H1 (cell line): Measurements from ENCODE around the gene CUBN. TPM values are rescaled to one million over a fixed set of nuclear protein-coding genes. Genes with fewer than 3 reads are reported as not detected.

Experiments used
- CTCF ChIA-PET: fragments of 300-600 bp; sonication (Branson Sonifier 250); formaldehyde crosslinking; loops from one replicate; lab custom pipeline; 2021; ENCODE audit not compliant: partially characterized antibody; lab: Charles Lee
- POLR2A ChIA-PET: fragments of 300-600 bp; sonication (Branson Sonifier 250); formaldehyde crosslinking; loops from one replicate; lab custom pipeline; 2021; ENCODE audit warnings: inconsistent platforms; ENCODE audit not compliant: partially characterized antibody; lab: Charles Lee
- DNase-seq, 2 experiments: peaks; one replicate each; pipeline versions ENCODE4 v3.0.0 to v3.0.0-alpha.2; 2010 to 2022; ENCODE audit warnings: low spot score in 2 of 2, low read depth in 1 of 2, mixed read lengths in 1 of 2
- FAIRE-seq: peaks from 2 replicates; lab custom pipeline; 2011; peaks lifted over from hg19 to GRCh38; lab: Jason Lieb, UNC
- H2AFZ ChIP-seq: 2 replicates; pipeline ENCODE4 v1.8.1; 2012; ENCODE audit warnings: low read length, inconsistent platforms
- H2AK5ac ChIP-seq: 2 replicates; pipeline ENCODE4 v1.6.1; 2013; ENCODE audit warnings: low read depth, low read length
- H2BK120ac ChIP-seq: replicated peaks from 2 replicates; pipeline ENCODE3; 2013; ENCODE audit warnings: low read depth, low read length, inconsistent platforms
- H2BK12ac ChIP-seq: 2 replicates; pipeline ENCODE4 v1.6.1; 2013; ENCODE audit warnings: low read depth, low read length
- H2BK15ac ChIP-seq: 2 replicates; pipeline ENCODE4 v1.6.1; 2013; ENCODE audit warnings: low read length
- H2BK20ac ChIP-seq: 2 replicates; pipeline ENCODE4 v1.6.1; 2013; ENCODE audit warnings: low read length
- H2BK5ac ChIP-seq: 2 replicates; pipeline ENCODE4 v1.6.1; 2013; ENCODE audit warnings: low read depth, low read length
- H3K14ac ChIP-seq: 2 replicates; pipeline ENCODE4 v1.6.1; 2013; ENCODE audit warnings: inconsistent platforms; ENCODE audit not compliant: insufficient read length
- H3K18ac ChIP-seq: 2 replicates; pipeline ENCODE4 v1.6.1; 2013; ENCODE audit warnings: low read length; ENCODE audit errors: extremely low read depth
- H3K23ac ChIP-seq: 2 replicates; pipeline ENCODE4 v1.6.1; 2013; ENCODE audit warnings: inconsistent platforms; ENCODE audit not compliant: insufficient read length
- H3K23me2 ChIP-seq: 2 replicates; pipeline ENCODE4 v1.6.1; 2013; ENCODE audit warnings: low read depth, low read length
- H3K27ac ChIP-seq: 2 replicates; pipeline ENCODE4 v1.6.1; 2011; ENCODE audit warnings: low read depth, low read length, inconsistent platforms
- H3K27me3 ChIP-seq, 4 experiments: replicated peaks in 1 of 4; 1 replicate in 1 of 4; 2 replicates in 3 of 4; pipeline versions ENCODE4 v1.6.1 to v1.8.1; 2011 to 2013; ENCODE audit warnings: low read length in 3 of 4, mild to moderate bottlenecking in 3 of 4, inconsistent platforms in 2 of 4, mixed read lengths in 2 of 4, moderate library complexity in 1 of 4; ENCODE audit not compliant: control insufficient read depth in 3 of 4, insufficient read depth in 3 of 4; ENCODE audit errors: extremely low read depth in 1 of 4
- H3K36me3 ChIP-seq, 4 experiments: 2 replicates each; pipeline versions ENCODE4 v1.6.1 to v1.8.1; 2011 to 2013; ENCODE audit warnings: mild to moderate bottlenecking in 4 of 4, low read length in 3 of 4, moderate library complexity in 2 of 4, control low read depth in 1 of 4, inconsistent platforms in 1 of 4; ENCODE audit not compliant: insufficient read depth in 4 of 4, control insufficient read depth in 2 of 4
- H3K4ac ChIP-seq: replicated peaks from 2 replicates; pipeline ENCODE3; 2013; ENCODE audit warnings: low read length, low read depth, mixed read lengths, inconsistent platforms; ENCODE audit not compliant: insufficient read length
- H3K4me1 ChIP-seq, 4 experiments: replicated peaks in 1 of 4; 1 replicate in 1 of 4; 2 replicates in 3 of 4; pipeline versions ENCODE4 v1.6.1 to v1.8.1; 2011 to 2013; ENCODE audit warnings: low read length in 3 of 4, inconsistent platforms in 2 of 4, mixed read lengths in 1 of 4; ENCODE audit not compliant: insufficient read depth in 4 of 4, control insufficient read depth in 3 of 4
- H3K4me2 ChIP-seq, 2 experiments: 2 replicates each; pipeline versions ENCODE4 v1.6.1 to v1.8.1; 2011 to 2013; ENCODE audit warnings: low read depth in 2 of 2, low read length in 2 of 2, control low read depth in 1 of 2, inconsistent platforms in 1 of 2, mild to moderate bottlenecking in 1 of 2; ENCODE audit not compliant: insufficient read depth in 1 of 2
- H3K4me3 ChIP-seq, 4 experiments: fragments of 200-600, 300-600 bp in 1 of 4; sonication (generic), shearing (Covaris generic), sonication (Bioruptor Twin) in 1 of 4; 2 replicates each; pipeline versions ENCODE4 v1.5.1 to v1.8.1; 2011 to 2016; ENCODE audit warnings: low read length in 4 of 4, low read depth in 3 of 4, control low read depth in 2 of 4, inconsistent platforms in 2 of 4, mild to moderate bottlenecking in 2 of 4, mixed read lengths in 1 of 4, moderate library complexity in 1 of 4; ENCODE audit not compliant: insufficient read depth in 2 of 4; ENCODE audit errors: extremely low read depth in 1 of 4
- H3K56ac ChIP-seq: replicated peaks from 2 replicates; pipeline ENCODE3; 2013; ENCODE audit warnings: low read depth, mild to moderate bottlenecking, mixed read lengths, low read length, inconsistent platforms; ENCODE audit not compliant: insufficient read length
- H3K79me1 ChIP-seq: 2 replicates; pipeline ENCODE4 v1.6.1; 2013; ENCODE audit warnings: low read depth, low read length, control low read depth
- H3K79me2 ChIP-seq, 2 experiments: 2 replicates each; pipeline versions ENCODE4 v1.6.1 to v1.8.1; 2012 to 2013; ENCODE audit warnings: low read length in 2 of 2, mild to moderate bottlenecking in 2 of 2, inconsistent platforms in 1 of 2; ENCODE audit not compliant: insufficient read depth in 2 of 2, control insufficient read depth in 1 of 2
- H3K9ac ChIP-seq, 4 experiments: replicated peaks in 1 of 4; 1 replicate in 1 of 4; 2 replicates in 3 of 4; pipeline versions ENCODE4 v1.6.1 to v1.8.1; 2011 to 2013; ENCODE audit warnings: low read depth in 3 of 4, low read length in 3 of 4, control low read depth in 2 of 4, mild to moderate bottlenecking in 2 of 4, moderate library complexity in 2 of 4, inconsistent platforms in 1 of 4; ENCODE audit errors: extremely low read depth in 1 of 4
- H3K9me3 ChIP-seq, 2 experiments: 2 replicates each; pipeline versions ENCODE4 v1.6.1 to v1.8.1; 2012 to 2013; ENCODE audit warnings: mild to moderate bottlenecking in 2 of 2, moderate library complexity in 2 of 2, control low read depth in 1 of 2, inconsistent platforms in 1 of 2, low read depth in 1 of 2, low read length in 1 of 2, mixed read lengths in 1 of 2; ENCODE audit not compliant: insufficient read depth in 2 of 2
- H4K20me1 ChIP-seq, 2 experiments: replicated peaks in 1 of 2; 2 replicates each; pipeline versions ENCODE3 to v1.8.1; 2011 to 2013; ENCODE audit warnings: inconsistent platforms in 2 of 2, low read length in 2 of 2, mild to moderate bottlenecking in 1 of 2; ENCODE audit not compliant: insufficient read depth in 2 of 2, control insufficient read depth in 1 of 2
- H4K5ac ChIP-seq: 2 replicates; pipeline ENCODE4 v1.6.1; 2013; ENCODE audit warnings: low read length, low read depth, mixed read lengths, inconsistent platforms; ENCODE audit not compliant: insufficient read length
- H4K8ac ChIP-seq: 2 replicates; pipeline ENCODE4 v1.8.0; 2013; ENCODE audit warnings: mild to moderate bottlenecking, moderate library complexity, low read length, inconsistent platforms; ENCODE audit not compliant: insufficient read depth; ENCODE audit errors: extremely low read depth
- H4K91ac ChIP-seq: replicated peaks from 2 replicates; pipeline ENCODE3; 2013; ENCODE audit warnings: low read length, mixed read lengths, inconsistent platforms; ENCODE audit not compliant: insufficient read length
- BACH1 ChIP-seq: IDR thresholded peaks from 2 replicates; pipeline ENCODE4 v1.6.1; 2012; ENCODE audit warnings: low read length, improper control_type of control experiment
- BCL11A ChIP-seq, 2 experiments: IDR thresholded peaks; one replicate each; pipeline ENCODE4 v1.6.1; 2011; ENCODE audit warnings: low read depth in 2 of 2, low read length in 2 of 2, mild to moderate bottlenecking in 2 of 2
- CBX5 ChIP-seq: fragments of 300-800, 300-1000 bp; sonication (generic); IDR thresholded peaks from 2 replicates; pipeline ENCODE4 v1.7.1; 2016; ENCODE audit warnings: antibody characterized with exemption, low read length, low read depth
- CBX8 ChIP-seq: fragments of 300-800, 300-1000 bp; sonication (generic); IDR thresholded peaks from 2 replicates; pipeline ENCODE4 v1.7.1; 2016; ENCODE audit warnings: low read depth, low read length, borderline replicate concordance
- E2F6 ChIP-seq: IDR thresholded peaks from 2 replicates; pipeline ENCODE4 v1.6.1; 2012; ENCODE audit warnings: inconsistent platforms
- JUN ChIP-seq: IDR thresholded peaks from 2 replicates; pipeline ENCODE4 v1.6.1; 2011; ENCODE audit warnings: low read depth, mild to moderate bottlenecking, improper control_type of control experiment, low read length
- JUND ChIP-seq: IDR thresholded peaks from 2 replicates; pipeline ENCODE4 v1.6.1; 2011; ENCODE audit warnings: mild to moderate bottlenecking, improper control_type of control experiment, low read length
- KDM4A ChIP-seq: IDR thresholded peaks from one replicate; pipeline ENCODE4 v1.7.1; 2012; ENCODE audit warnings: low read depth, mild to moderate bottlenecking, moderate library complexity, low read length, inconsistent platforms; ENCODE audit not compliant: severe bottlenecking
- MAX ChIP-seq: IDR thresholded peaks from 2 replicates; pipeline ENCODE4 v1.6.1; 2012; ENCODE audit warnings: inconsistent platforms
- POLR2A ChIP-seq, 2 experiments: IDR thresholded peaks; 1 replicate in 1 of 2; 2 replicates in 1 of 2; pipeline ENCODE4 v1.6.1; 2011; ENCODE audit warnings: low read depth in 2 of 2, low read length in 2 of 2, mild to moderate bottlenecking in 2 of 2; ENCODE audit errors: control extremely low read depth in 1 of 2
- RNF2 ChIP-seq: fragments of 200-900, 300-1000 bp; sonication (generic); IDR thresholded peaks from 2 replicates; pipeline ENCODE4 v1.7.1; 2016; ENCODE audit warnings: borderline replicate concordance, low read depth, mild to moderate bottlenecking, antibody characterized with exemption, low read length; ENCODE audit not compliant: poor library complexity, severe bottlenecking; ENCODE audit errors: missing control alignments
- SIRT6 ChIP-seq: IDR thresholded peaks from one replicate; pipeline ENCODE4 v1.7.1; 2012; ENCODE audit warnings: low read length, inconsistent platforms
- ZNF274 ChIP-seq: IDR thresholded peaks from 2 replicates; pipeline ENCODE4 v1.7.0; 2012; ENCODE audit warnings: low read length, borderline replicate concordance; ENCODE audit errors: extremely low read depth
- WGBS, 2 experiments: shearing (Covaris generic) in 1 of 2; methylation state at CpG; one replicate each; pipeline versions ENCODE4 v1.1.6 to v1.1.7; 2013 to 2015; ENCODE audit warnings: low lambda C conversion rate in 2 of 2, mixed read lengths in 2 of 2, inconsistent platforms in 1 of 2, low coverage in 1 of 2, missing lambda C conversion rate in 1 of 2; ENCODE audit not compliant: insufficient replicate concordance in 2 of 2, insufficient coverage in 1 of 2, insufficient read length in 1 of 2; ENCODE audit errors: extremely low coverage in 1 of 2, missing lambda C conversion rate in 1 of 2; 5-methylcytosine and 5-hydroxymethylcytosine counted together
- polyA plus RNA-seq, 7 experiments: library from polyadenylated mRNA; depleted of rRNA in 3 of 7; stranded (reverse) in 5 of 7; unstranded in 2 of 7; fragments of >200 nt in 5 of 7; fragments of 200-250 nt in 2 of 7; gene quantifications; 1 replicate in 5 of 7; 2 replicates in 1 of 7; 4 replicates in 1 of 7; pipeline versions ENCODE4 v1.2.1 to v1.2.3, GENCODE V29; 2011 to 2013; ENCODE audit warnings: missing spikeins in 2 of 7, mixed read lengths in 2 of 7
- total RNA-seq: library from RNA; stranded (reverse); fragmentation: NEBNext Ultra II Directional; extraction: Animal tissue kit (Norgen Biotek cat#: 25700); gene quantifications from 2 replicates; pipeline ENCODE4 v1.2.1, GENCODE V29; 2021

CUBN gene
- total and polyA plus RNA-seq, 2 of the 8 experiments (the other 6 are each of a cell fraction or from before 2014, with no cell fraction given), result 0.04 to 0.08 TPM

GRCh38 chr10:17144032-17144431 lies 14.4 kb upstream of the CUBN start:
- DNase-seq, result no peak
- Histone ChIP-seq H4K20me1 (no peaks in the 10 kb centered on the region), H3K14ac (no peak overlapping the region), H3K56ac (no peak overlapping the region), H3K27ac (no peak overlapping the region), H3K23ac (no peak overlapping the region), H4K8ac (no peak overlapping the region), H3K9me3 (no peaks in the 10 kb centered on the region), H2AK5ac (no peak overlapping the region), H3K4me1 (0 out of 7 replicates have a peak, but pooled peaks cover 0 to 2% (median 0%) of the 10 kb centered on the region in 4 experiments), H2BK12ac (no peak overlapping the region), H3K27me3 (no peaks in the 10 kb centered on the region), H3K36me3 (peaks cover 0 to 3% (median 0%) of the 10 kb centered on the region in 4 experiments; a peak in 1 of 8 replicates), H4K5ac (no peak overlapping the region), H2BK20ac (no peak overlapping the region)
- 98% methylated on average over 2 of the region's 2 CpGs; no CpG with 5 or more reads in 1 of the 2 experiments for WGBS, 2 experiments
- FAIRE-seq, result no peak
- CTCF ChIA-PET, result interaction anchor here (0.5 to 1.2 kb wide), 4 partner anchors 9 to 191 kb away, joined by 3 to 6 read pairs (median 4); no protein-coding TSS in a partner anchor
- TF ChIP-seq ZNF274, result no peak
- TF ChIP-seq MAX, result no peak
- TF ChIP-seq RNF2, result no peak
- TF ChIP-seq CBX8, result no peak
- no peak for TF ChIP-seq CBX5
- TF ChIP-seq POLR2A (IDR thresholded peaks at IDR 0.05; ENCODE audit: control extremely low read depth in 1 of 2, low read depth in 2 of 2, low read length in 2 of 2), result no peak
- TF ChIP-seq KDM4A, result no peak
- TF ChIP-seq BCL11A (IDR thresholded peaks at IDR 0.05; ENCODE audit: low read depth in 2 of 2, low read length in 2 of 2), result no peak
- no peak for TF ChIP-seq E2F6
- no peak for TF ChIP-seq BACH1
- TF ChIP-seq SIRT6, result no peak
- TF ChIP-seq JUN, result no peak
- no peak for TF ChIP-seq JUND
- TF ChIP-seq, all 59 proteins: peak for 0
- no peak overlapping the region for H2BK5ac ChIP-seq
- H3K9ac ChIP-seq, result no peak overlapping the region
- H4K91ac ChIP-seq, result no peak overlapping the region
- no peak overlapping the region for H3K4me2 ChIP-seq
- H3K79me1 ChIP-seq, result no peaks in the 10 kb centered on the region
- H3K4me3 ChIP-seq, result no peak overlapping the region
- H3K79me2 ChIP-seq, result no peaks in the 10 kb centered on the region
- no peak overlapping the region for H3K4ac ChIP-seq
- POLR2A ChIA-PET, result interaction anchor here (1.2 to 1.7 kb wide), 2 partner anchors 9 to 57 kb away, joined by 3 to 7 read pairs; partner anchors contain the start of gene TRDMT1
- no peak overlapping the region for H2AFZ ChIP-seq
- H3K23me2 ChIP-seq, result no peaks in the 10 kb centered on the region
- H2BK120ac ChIP-seq, result no peak overlapping the region
- no peak overlapping the region for H2BK15ac ChIP-seq
- no peak overlapping the region for H3K18ac ChIP-seq
